T-helper 1 cell treated with Interleukin-12 subunit alpha and Interleukin-12 subunit beta and Interleukin-4 antibody, amounts not matched to agents 30 ng/mL and 1 ng/mL, for 36 hours (primary cell): ENCODE data around the gene GPR151. TPM values are rescaled to one million over a fixed set of nuclear protein-coding genes. Genes with fewer than 3 reads are reported as not detected.
"Not testable (repeated sequence)": the region's sequence is repeated elsewhere in the genome, so short reads cannot be mapped to it uniquely, and the experiment has no call there.

Experiments used
- intact Hi-C: fragments of 100-400 bp; cut with micrococcal nuclease; formaldehyde crosslinking; loops from one replicate; pipeline ENCODE4 v1.15.1; 2024
- total RNA-seq: library from RNA; stranded (reverse); gene quantifications from 2 replicates; pipeline ENCODE4 v1.2.3, GENCODE V29; 2022

The GPR151 gene
- total RNA-seq, result not detected in 2 replicates

DNA sequence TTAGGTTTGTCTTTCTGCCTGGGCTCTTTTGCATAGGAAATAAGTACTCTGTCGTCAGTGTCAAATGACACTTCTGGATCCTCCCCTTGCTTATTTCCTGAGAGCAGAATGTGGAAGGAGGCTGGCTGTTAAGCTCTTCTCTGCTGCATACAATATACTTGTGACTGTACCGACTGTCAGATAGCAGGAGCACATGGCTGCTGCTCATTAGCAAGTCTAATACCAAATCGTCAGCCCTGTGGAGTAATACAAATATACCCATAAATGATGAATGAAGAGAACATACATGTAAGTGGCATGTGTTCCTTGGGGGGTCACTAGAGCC is at the start of gene GPR151:
Gene GPR151 (minus strand): TSS at position 40 of the 325 bp plus-strand sequence. CDS start 77 bp downstream, outside the sequence.
- intact Hi-C loops, result no loop called here

DNA sequence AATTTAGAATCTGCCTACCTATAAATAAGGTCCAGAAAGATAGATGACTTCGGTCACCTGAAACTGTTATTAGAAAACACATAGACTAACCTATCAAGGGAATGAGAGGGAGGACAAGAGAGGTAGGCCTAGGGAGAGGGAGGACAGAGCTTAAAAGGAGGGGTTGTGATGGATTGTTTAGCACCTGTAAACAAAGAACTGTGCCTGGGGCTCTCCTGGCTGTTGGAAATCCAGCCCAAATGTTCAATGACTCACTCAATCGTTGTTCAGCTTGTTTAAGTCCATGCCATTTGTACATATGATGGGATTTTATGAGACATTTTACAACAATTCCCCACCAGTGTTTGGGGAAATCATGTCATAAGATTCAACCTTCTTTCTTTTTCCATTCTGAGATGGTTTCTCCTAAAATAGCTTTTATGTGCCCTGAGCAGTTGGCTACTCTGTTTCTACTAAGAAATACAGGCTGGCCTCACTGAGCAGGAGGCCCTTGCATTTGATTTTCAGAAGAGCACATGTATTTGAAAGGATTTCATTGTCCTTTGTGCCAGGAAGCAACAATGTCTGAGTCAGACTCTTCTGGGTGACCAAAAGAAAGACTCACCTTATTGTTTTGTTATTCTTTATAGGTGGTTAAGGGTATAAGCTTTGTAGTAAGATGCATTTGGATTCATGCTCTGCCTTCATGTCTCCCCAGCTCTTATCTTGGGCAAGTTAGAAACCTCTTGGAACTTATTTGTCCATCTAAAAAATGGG is 48.2 kb upstream of the GPR151 start:
- intact Hi-C loops, result no loop called here

DNA sequence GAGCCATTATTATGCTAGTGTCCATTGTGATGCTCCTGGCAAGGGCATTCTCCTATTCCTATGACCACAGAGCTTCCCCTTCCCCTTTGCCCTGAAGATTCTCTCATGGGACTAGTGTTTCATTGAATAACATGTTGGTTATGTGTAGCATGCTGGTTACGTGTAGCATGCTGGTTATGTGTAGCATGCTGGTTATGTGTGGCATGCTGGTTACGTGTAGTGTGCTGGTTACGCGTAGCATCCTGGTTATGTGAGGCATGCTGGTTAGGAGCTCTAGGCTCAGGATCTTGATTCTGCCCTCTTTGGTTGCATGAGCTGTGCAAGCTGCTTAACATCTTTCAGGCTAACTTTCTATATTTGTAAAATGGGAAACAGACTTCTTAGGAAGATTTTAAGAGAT is 46.5 kb upstream of the GPR151 start:
- intact Hi-C loops, result no loop called here

DNA sequence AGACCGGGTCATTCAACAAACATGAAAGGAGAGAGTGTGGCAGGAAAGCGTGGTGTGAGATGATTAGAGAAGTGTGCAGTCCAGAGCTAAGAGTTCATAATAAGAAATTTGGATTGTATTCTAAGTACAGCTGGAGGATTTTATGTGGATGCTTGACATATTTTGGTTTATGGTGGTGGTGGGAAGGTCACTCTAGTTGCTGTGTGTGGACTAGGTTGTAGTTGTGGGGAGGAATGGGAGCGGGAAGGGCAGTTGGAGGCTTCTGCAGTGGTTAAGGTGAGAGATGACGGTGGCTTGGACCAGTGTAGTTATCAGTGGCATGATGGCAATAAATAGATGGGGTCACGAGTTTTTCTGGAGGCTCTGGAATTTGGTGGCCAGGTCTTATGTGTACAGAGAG is 45.7 kb upstream of the GPR151 start:
- intact Hi-C loops, result no loop called here

DNA sequence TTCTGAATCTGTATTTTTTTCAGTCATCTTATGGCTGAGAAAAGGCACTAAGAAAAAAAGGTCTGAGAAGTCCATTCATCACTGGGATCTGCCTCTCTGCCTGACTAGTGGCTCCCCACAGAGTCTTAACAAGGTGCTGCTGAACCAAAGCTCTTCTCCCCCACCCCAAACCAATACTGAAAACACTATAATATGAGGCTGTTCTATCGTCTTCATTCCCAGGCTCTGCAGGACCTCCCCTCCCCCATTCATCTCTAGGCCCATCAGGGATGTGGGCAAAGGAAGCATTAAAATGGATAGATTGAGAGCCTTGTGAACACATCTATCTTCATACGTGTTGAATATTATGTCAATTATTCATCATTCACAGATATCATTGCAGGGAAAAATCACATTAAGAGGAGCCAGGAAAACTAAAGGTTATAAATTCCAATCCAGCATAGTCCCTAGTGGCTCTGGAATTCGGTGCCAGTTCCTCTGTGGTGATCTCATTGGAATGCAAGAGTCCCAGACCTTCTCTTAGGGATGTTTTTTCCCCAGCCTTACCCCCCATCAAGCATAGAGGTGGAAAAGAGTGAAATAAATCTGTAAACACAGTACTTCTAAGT is 44.3 kb upstream of the GPR151 start:
- intact Hi-C loops, result no loop called here

DNA sequence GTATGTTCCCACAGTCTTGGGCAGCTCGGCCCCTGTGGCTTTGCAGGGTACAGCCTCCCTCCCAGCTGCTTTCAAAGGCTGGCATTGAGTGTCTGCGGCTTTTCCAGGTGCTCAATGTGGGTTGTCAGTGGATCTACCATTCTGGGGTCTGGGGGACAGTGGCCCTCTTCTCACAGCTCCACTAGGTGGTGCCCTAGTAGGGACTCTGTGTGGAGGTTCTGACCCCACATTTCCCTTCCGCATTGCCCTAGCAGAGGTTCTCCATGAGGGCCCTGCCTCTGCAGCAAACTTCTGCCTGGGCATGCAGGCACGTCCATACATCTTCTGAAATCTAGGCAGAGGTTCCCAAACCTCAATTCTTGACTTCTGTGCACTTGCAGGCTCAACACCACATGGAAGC is 40.9 kb upstream of the GPR151 start:
- intact Hi-C loops, result not testable (repeated sequence)

DNA sequence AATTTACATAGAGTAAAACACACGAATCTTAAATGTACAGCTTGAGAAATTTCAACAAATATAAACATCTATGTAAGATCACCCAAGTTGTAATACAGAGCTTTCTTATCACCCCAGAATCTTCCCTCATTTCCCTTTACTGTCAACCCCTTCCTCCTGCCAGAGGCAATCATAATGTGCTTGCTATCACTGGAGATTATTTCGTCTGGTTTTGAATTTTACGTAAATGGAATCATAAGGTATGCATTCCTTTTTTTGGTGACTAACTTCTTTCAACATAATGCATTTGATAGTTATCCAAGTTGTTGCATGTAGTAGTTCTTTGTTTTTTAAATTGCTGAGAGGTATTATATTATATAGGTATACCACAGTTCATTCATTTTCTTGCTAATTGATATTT is 37.5 kb upstream of the GPR151 start:
- intact Hi-C loops, result no loop called here

DNA sequence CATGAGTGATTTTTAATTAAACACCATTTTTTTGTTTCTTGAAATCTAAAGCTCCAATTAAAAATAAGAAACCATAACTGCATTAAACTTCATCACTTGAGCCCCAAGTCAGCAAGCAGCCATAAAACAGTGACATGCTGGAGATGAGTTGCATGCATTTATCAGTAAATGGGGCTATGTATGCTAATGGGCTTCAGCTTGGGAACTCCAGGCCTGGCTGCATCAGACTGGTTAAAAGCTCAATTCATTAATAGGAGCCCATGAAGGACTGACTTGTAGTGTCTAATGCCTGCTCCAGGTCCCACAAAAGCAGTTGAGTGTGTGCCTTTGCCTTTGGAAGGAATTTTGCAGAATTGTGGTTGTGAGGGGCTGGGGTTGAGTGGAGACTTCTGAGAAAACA is 33.6 kb upstream of the GPR151 start:
- intact Hi-C loops, result no loop called here

DNA sequence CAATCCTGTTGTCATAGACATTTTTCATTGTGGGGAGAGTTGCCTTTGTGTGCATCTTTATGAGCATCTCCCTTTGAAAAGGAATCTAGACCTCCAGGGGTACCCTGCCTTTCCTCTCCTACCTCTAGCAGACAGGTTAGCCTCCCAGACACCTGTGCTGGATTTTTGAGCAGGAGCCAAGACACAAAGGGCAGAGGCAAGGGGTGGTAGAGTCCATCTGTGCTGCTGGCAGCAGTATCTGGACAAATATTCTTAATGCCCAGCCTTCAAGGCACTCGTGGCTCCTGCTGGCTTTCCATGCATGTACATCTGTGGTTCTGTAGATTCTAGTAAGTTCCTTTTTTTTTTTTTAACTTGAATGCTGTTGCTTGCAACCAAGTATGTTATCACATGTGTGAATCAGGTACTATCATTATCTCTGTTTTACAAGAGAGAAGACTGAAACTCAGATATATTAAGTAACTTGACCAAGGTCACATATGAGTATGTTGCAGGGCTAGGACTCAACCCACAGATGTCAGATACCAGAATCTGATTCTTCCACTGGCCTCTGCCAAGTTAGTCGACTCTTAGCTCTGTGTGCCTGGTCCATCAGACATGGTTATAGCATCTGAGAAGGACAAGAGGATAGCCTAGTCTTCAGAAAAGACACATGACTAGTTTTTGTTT is 32.9 kb upstream of the GPR151 start:
- intact Hi-C loops, result no loop called here

DNA sequence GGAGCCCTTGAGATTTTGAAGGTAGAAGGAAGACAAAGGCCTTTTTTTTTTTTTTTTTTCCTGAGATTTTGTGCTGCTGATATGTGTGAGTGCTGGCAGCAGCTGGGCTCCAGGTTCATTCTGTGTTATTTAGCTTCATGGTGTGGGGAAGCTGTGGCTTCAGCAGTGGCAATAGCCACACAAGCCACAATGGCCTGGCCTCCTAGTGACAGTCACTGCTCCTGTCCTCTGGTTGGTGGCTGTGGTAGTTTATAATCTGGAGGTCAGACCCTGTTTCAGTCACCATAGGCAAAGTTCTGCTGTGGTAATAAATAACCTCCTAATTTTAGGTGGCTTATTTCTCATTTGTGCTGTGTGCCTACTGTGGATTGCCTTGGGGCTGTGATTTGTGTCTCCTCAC is 28.2 kb upstream of the GPR151 start:
- intact Hi-C loops, result loop anchor here (5.0 kb wide), 1 partner anchor 403 kb away; no protein-coding TSS in a partner anchor

DNA sequence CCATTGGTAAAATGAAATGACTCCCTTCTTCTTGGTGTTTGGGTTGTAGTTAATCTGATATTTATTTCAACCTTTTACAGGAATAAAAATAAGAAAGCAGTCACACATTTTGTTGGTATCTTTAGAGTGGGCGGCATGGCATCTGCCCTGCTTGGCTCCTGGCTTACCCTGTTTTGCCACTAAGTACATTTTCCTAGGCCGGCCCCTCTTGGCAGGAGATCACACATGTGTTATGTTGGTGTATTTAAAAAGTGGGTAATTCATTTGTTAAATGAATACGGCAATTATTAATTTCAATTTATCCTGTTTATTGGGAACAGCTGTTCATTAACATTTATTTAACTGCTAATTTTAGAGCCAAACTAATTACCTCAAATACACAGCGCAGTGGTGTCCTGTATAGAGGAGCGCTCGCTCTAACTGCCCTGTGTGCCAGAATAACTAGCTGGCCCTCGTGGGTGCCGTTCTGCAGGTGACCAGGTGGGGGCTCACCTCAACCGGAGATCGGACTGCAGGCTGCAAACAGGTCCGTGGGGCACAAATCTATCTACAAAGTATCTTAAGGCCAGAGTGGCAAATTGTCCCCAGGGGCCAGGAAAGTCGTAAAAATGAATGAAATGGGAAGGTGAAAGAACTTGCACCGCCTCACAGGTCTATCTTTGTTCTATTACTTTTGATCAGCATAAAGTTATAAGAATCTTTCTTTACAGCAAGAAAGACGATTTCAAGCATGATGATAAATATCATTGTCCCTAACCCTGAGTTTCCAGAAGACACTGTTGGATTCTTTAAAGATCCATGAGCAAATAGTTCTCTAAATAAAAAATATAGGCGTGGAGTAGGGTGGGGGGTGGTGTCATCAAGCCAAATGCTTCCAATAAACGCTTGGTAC is 26.2 kb upstream of the GPR151 start:
- intact Hi-C loops, result loop anchor here (1.0 to 5.0 kb wide), 4 partner anchors 120 to 646 kb away; no protein-coding TSS in a partner anchor

DNA sequence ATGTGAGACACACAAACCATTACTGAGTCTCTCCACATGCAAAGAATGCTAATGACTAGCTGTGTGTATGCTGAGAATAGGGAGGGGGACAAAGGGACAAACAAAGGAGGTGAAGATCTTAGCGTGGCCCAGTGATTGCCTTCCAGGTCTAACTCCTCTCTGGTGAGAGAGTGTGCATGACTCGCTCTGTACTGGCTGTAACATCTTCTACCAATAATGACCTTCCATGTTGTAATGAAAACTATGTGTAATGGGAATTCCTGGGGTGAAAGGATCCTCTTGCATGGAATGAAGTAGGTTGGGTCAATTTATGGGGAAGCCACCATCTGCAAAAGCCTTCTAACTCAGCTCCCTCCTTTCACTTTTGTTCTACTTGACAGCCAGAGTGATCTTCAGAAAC is 24.4 kb upstream of the GPR151 start:
- intact Hi-C loops, result loop anchor here (5.0 kb wide), 1 partner anchor 407 kb away; no protein-coding TSS in a partner anchor

DNA sequence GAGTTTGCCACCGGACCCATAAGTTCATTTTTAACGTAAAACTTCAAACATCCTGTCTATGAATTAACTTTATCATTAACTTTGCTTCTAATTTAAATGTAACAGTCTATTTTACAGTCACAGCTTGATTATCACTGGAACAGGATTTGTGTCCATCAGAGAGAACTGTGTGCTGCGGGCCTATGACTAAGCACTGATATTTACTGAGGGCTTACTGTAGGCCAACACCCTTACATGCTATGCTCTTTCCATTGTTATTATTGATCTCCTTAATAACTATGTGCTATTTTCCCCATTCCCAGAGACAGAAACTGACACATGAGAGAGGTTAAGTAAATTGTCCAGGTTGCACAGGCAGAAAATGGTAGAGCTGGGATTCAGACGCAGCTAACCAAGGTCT is 24.0 kb upstream of the GPR151 start:
- intact Hi-C loops, result loop anchor here (5.0 to 10.0 kb wide), 2 partner anchors 345 to 407 kb away; no protein-coding TSS in a partner anchor

DNA sequence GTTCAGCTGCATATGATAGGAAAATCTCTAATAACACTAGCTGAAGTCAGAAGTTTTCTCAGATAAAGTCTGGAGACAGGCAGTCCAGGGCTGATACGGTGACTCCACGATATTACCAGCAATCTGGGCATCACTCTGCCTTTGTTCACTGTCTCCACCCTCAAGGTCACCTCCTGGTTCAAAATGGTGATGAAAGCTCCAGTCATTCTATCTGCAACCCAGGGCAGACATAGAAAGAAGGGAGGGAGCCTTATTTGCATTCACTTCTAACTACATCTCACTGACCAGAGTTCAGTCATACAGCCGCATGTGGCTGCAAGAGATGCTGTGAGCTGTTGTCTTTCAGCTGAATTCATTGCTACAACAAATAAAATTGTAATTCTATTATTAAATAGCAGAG is 22.4 kb upstream of the GPR151 start:
- intact Hi-C loops, result loop anchor here (10.0 kb wide), 1 partner anchor 346 kb away; no protein-coding TSS in a partner anchor

DNA sequence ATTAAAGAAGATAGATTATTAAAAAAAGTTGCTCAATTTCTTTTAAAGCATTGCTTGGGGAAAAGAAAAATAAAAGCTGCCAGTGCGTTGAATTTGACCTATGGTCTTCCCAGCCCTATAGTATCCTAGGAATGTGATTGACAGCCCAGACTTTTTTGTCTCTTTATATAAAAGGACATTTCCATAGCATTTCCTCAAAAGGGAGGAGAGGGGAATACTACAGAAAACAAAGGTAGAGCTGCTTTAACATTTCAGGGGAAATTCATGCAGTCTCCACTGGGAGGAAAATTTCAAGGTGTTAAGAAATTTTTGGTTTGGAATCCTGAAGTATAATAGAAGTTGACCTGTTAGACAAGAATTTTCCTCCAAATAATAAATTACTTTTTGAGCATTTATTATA is 17.9 kb upstream of the GPR151 start:
- intact Hi-C loops, result loop anchor here (1.0 to 10.0 kb wide), 5 partner anchors 88 to 655 kb away; no protein-coding TSS in a partner anchor

DNA sequence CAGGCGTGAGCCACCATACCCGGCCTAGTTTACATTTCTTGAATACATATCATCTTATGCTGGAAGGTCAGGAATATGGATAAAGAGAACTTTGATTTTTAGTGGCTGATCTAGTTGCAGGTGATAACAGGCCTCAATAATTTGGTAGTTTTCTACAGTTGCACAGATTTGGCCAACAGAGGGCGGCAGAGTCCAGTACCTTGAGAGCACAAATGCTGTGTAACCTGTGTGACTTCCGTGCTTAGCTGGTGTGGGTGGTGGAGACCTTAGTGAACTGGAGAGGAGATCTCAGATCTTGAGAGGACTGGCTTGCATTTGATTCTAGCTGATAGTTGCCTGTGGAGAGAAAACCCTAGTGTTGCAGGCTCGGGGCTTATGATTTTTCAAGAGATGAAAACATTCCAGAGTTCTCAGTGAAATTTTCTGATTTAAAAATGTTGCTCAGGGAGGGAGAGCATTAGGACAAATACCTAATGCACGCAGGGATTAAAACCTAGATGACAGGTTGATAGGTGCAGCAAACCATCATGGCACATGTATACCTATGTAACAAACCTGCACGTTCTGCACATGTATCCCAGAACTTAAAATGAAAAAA is 17.4 kb upstream of the GPR151 start:
- intact Hi-C loops, result loop anchor here (1.0 to 10.0 kb wide), 5 partner anchors 89 to 656 kb away; no protein-coding TSS in a partner anchor

DNA sequence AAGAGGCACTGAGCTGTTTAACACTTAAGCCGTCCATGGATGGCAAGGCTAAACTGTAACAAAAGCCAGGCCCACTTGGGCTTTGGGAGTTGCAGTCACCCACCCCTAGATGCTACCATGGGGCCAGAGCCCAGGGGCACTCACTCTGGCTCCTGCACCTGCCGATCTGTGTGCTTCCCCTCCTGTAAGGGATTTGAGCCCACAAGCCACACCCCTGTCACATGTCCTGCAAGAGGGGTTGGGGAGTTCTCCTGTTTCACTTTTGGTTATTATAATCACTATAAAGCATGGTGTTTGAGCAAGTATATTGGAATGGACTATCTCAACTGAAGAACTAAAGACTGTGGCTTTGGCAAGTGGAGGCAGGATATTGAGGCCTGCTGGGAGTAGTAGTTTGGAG is 14.0 kb upstream of the GPR151 start:
- intact Hi-C loops, result loop anchor here (5.0 to 10.0 kb wide), 2 partner anchors 92 to 355 kb away; no protein-coding TSS in a partner anchor

DNA sequence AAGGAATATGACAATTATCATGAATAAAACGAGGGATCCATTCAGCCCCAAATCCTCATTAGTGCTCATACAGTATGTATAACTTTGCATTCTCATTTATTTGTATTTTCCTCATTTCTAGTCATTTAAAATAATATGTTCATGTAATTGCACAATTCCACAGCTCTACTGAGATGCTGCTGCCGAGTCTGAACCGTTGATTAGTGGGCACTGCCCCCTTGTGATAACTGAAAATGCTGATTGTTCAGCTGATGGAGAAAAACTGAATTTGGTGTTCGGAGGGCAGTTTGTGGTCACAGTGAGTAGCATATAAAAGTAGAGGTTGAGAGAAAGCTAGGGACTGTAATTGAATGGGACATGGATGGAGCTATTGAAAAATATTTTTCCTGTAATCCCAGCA is 12.2 kb upstream of the GPR151 start:
- intact Hi-C loops, result no loop called here

DNA sequence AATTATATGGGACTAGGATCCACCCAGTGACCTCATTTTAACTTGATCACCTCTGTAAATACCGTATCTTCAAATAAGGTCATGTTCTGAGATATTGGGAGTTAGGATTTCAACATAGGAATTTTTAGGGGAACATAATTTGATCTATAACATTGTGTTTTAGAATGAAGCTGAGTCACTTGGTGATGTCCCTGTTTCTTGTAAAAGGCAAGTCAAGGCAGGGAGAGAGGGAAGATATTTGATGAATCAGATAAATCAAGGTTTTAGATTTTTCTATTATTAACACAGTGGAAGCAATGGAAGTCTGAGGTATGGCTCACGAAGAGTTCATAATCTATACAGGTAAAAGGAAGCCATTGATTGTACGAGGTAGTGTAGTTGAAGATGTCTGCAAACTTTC is 11.8 kb upstream of the GPR151 start:
- intact Hi-C loops, result no loop called here

DNA sequence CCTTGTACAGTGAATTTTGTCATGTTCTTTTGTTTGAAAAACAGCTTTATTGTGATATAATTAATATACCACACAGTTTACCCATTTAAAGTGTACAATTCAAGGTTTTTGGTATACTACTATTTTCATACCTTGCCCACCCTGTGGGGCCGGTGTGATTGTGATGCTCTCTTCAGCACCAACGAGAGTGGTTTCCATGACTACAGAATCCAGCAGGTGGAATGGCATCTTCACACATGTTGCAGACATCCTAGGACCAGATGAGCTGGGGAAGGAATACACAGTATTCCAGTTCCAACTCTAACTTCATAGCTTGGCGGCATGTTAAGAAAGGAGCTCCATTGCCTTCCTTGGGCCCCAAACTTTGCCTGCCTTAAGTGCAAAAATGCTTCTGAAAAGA is 7.7 kb upstream of the GPR151 start:
- intact Hi-C loops, result no loop called here
